ENCODE data around the gene TMEM236.

Gene TMEM236

GRCh38 chr10:17795813-17796594 lies 44.0 kb downstream of the TMEM236 start:
- Histone ChIP-seq H3K36me3 (ENCODE audit: control insufficient read depth, insufficient read depth, low read length) (no peaks in the 10 kb centered on the region), H3K27me3 (ENCODE audit: control insufficient read depth, insufficient read depth, low read length, poor library complexity, severe bottlenecking) (no peaks in the 10 kb centered on the region), H3K4me3 (ENCODE audit: insufficient read depth, low read depth, low read length) (no peak overlapping the region), H3K27ac (ENCODE audit: insufficient read depth, low read depth, low read length, poor library complexity, severe bottlenecking) (no peak overlapping the region), H3K4me1 (ENCODE audit: control insufficient read depth, insufficient read depth, low read length) (no peaks in the 10 kb centered on the region), H3K9me3 (ENCODE audit: control insufficient read depth, low read length) (no peaks in the 10 kb centered on the region)
- WGBS, 2 experiments = 94 to 95% methylated on average over 16 to 17 of the region's 17 CpGs

- H3K27ac ChIP-seq (ENCODE audit: insufficient read depth, low read depth, low read length, poor library complexity, severe bottlenecking) = no peak overlapping the region
- no peaks in the 10 kb centered on the region for H3K27me3 ChIP-seq (ENCODE audit: control insufficient read depth, insufficient read depth, low read length, poor library complexity, severe bottlenecking)
- H3K9me3 ChIP-seq (ENCODE audit: control insufficient read depth, low read length) = no peaks in the 10 kb centered on the region
- no peaks in the 10 kb centered on the region for H3K36me3 ChIP-seq (ENCODE audit: control insufficient read depth, insufficient read depth, low read length)
- WGBS, 2 experiments = 76 to 91% methylated on average over 2 to 3 of the region's 3 CpGs
- no peak overlapping the region for H3K4me3 ChIP-seq (ENCODE audit: insufficient read depth, low read depth, low read length)
- H3K4me1 ChIP-seq (ENCODE audit: control insufficient read depth, insufficient read depth, low read length) = no peaks in the 10 kb centered on the region
Observed at GRCh38 chr10:17801507-17801906, 49.5 kb downstream of the TMEM236 start.

DNA sequence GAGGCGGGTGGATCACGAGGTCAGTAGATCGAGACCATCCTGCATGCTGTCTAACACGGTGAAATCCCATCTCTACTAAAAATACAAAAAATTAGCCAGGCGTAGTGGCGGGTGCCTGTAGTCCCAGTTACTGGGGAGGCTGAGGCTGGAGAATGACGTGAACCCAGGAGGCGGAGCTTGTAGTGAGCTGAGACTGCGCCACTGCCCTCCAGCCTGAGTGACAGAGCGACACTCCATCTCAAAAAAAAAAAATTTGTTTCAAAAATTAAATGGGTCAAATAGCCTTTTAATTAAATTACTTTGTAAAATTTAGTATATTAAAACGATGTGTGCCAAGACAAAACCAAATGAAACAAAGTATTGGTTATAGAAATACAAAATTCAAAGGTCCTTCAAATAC lies 50.3 kb downstream of the TMEM236 start:
- Histone ChIP-seq H3K4me1 (ENCODE audit: control insufficient read depth, insufficient read depth, low read length) (no peaks in the 10 kb centered on the region), H3K27me3 (ENCODE audit: control insufficient read depth, insufficient read depth, low read length, poor library complexity, severe bottlenecking) (no peaks in the 10 kb centered on the region), H3K4me3 (ENCODE audit: insufficient read depth, low read depth, low read length) (no peak overlapping the region), H3K9me3 (ENCODE audit: control insufficient read depth, low read length) (no peaks in the 10 kb centered on the region), H3K36me3 (ENCODE audit: control insufficient read depth, insufficient read depth, low read length) (no peaks in the 10 kb centered on the region), H3K27ac (ENCODE audit: insufficient read depth, low read depth, low read length, poor library complexity, severe bottlenecking) (no peak overlapping the region)
- 84 to 96% methylated on average over 6 to 10 of the region's 11 CpGs for WGBS, 2 experiments

- H3K27ac ChIP-seq (ENCODE audit: insufficient read depth, low read depth, low read length, poor library complexity, severe bottlenecking) = no peak overlapping the region
- H3K27me3 ChIP-seq (ENCODE audit: control insufficient read depth, insufficient read depth, low read length, poor library complexity, severe bottlenecking) = no peaks in the 10 kb centered on the region
- no peaks in the 10 kb centered on the region for H3K4me1 ChIP-seq (ENCODE audit: control insufficient read depth, insufficient read depth, low read length)
- 83 to 100% methylated on average over 1 of the region's 1 CpG for WGBS, 2 experiments
- no peaks in the 10 kb centered on the region for H3K9me3 ChIP-seq (ENCODE audit: control insufficient read depth, low read length)
- no peak overlapping the region for H3K4me3 ChIP-seq (ENCODE audit: insufficient read depth, low read depth, low read length)
- H3K36me3 ChIP-seq (ENCODE audit: control insufficient read depth, insufficient read depth, low read length) = no peaks in the 10 kb centered on the region
Observed at GRCh38 chr10:17802976-17803375, 51.0 kb downstream of the TMEM236 start.

- H3K9me3 ChIP-seq (ENCODE audit: control insufficient read depth, low read length) = no peaks in the 10 kb centered on the region
- H3K36me3 ChIP-seq (ENCODE audit: control insufficient read depth, insufficient read depth, low read length) = no peaks in the 10 kb centered on the region
- H3K4me1 ChIP-seq (ENCODE audit: control insufficient read depth, insufficient read depth, low read length) = no peaks in the 10 kb centered on the region
- H3K27me3 ChIP-seq (ENCODE audit: control insufficient read depth, insufficient read depth, low read length, poor library complexity, severe bottlenecking) = no peaks in the 10 kb centered on the region
- 84 to 86% methylated on average over 3 of the region's 3 CpGs for WGBS, 2 experiments
- no peak overlapping the region for H3K27ac ChIP-seq (ENCODE audit: insufficient read depth, low read depth, low read length, poor library complexity, severe bottlenecking)
- H3K4me3 ChIP-seq (ENCODE audit: insufficient read depth, low read depth, low read length) = no peak overlapping the region
Observed at GRCh38 chr10:17805330-17805729, 53.3 kb downstream of the TMEM236 start.

DNA sequence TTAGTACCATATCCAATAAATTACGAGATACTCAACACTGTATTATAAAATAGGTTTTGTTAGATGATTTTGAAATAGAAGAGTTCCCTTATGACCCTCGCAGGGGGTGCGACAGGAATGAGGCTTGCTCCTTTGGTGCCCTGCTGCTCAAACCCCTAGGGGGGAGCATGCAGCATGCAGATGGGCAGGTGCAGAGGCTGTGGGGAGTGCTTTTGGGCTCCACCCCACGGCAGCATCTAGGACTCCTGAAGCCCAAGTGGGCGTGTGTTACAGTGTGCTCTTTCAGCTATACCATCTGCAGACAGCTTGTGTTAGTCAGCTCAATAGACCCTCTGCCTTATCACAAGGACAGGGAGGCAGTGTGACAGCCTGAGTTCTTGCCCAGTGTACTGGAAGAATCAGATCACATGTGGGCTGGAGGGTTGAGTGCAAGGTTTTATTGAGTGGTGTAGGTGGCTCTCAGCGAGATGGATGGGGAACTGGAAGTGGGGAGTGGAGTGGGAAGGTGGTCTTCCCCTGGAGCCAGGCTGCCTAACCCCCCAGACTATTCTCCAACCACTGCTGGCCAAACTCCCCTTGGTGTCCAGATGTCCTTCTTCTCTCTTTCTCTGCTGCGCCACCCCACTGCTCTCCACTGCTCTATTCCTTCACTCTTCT lies 54.0 kb downstream of the TMEM236 start:
- no peaks in the 10 kb centered on the region for H3K9me3 ChIP-seq (ENCODE audit: control insufficient read depth, low read length)
- H3K36me3 ChIP-seq (ENCODE audit: control insufficient read depth, insufficient read depth, low read length) = no peaks in the 10 kb centered on the region
- no peak overlapping the region for H3K4me3 ChIP-seq (ENCODE audit: insufficient read depth, low read depth, low read length)
- H3K27ac ChIP-seq (ENCODE audit: insufficient read depth, low read depth, low read length, poor library complexity, severe bottlenecking) = no peak overlapping the region
- WGBS, 2 experiments = 64 to 67% methylated on average over 6 of the region's 7 CpGs
- H3K27me3 ChIP-seq (ENCODE audit: control insufficient read depth, insufficient read depth, low read length, poor library complexity, severe bottlenecking) = no peaks in the 10 kb centered on the region
- no peaks in the 10 kb centered on the region for H3K4me1 ChIP-seq (ENCODE audit: control insufficient read depth, insufficient read depth, low read length)

DNA sequence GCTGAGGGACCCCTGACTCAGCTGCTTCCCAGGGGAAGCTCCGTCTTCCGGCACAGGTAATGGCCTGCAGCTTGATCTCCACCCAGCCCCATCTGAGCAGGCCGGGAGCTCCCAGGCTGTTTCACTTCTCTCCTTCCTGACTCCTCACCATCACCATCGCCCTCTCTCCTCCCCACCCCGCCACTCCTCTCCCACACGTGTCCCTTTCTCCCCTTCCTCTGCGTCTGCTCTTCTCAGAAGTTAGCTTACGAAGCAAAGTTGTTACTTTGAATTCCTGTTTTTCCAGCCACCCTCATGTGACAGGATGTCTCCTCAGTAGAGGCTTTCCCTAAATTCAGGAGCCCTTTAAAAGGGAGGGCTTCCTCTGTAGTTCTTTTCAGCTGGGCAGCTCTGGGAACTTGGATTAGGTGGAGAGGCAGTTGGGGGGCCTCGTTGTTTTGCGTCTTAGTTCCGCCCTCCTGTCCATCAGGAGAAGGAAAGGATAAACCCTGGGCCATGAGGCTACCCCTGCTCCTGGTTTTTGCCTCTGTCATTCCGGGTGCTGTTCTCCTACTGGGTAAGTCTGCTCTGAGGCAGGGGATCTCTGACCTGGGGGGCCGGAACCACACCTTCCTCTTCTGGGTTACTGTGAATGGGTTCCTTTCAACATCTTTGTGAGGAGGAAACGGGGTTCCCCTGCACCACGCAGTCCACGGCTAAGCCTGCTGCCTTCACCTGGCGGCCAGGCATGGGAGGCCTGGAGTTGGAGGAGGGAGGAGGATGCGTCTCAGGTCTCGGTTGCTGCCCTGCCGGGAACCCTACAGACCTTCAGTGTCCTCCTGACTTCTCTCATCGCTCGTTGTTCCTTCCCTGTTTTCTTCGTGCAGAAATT lies 57.2 kb downstream of the TMEM236 start, which contains the start of gene MRC1:
Gene MRC1, plus strand, starts transcription at position 378 of the 871 bp plus-strand sequence. Its CDS starts 118 bp downstream, at position 496.
- WGBS, 2 experiments = 85 to 87% methylated on average over 23 of the region's 23 CpGs
- H3K27me3 ChIP-seq (ENCODE audit: control insufficient read depth, insufficient read depth, low read length, poor library complexity, severe bottlenecking) = no peaks in the 10 kb centered on the region
- H3K4me1 ChIP-seq (ENCODE audit: control insufficient read depth, insufficient read depth, low read length) = no peaks in the 10 kb centered on the region
- H3K36me3 ChIP-seq (ENCODE audit: control insufficient read depth, insufficient read depth, low read length) = no peaks in the 10 kb centered on the region
- no peak within 1 kb of the TSS for H3K4me3 ChIP-seq (ENCODE audit: insufficient read depth, low read depth, low read length)
- no peak within 1 kb of the TSS for H3K27ac ChIP-seq (ENCODE audit: insufficient read depth, low read depth, low read length, poor library complexity, severe bottlenecking)
- no peaks in the 10 kb centered on the region for H3K9me3 ChIP-seq (ENCODE audit: control insufficient read depth, low read length)

GRCh38 chr10:17811146-17811865 lies 59.3 kb downstream of the TMEM236 start:
- H3K9me3 ChIP-seq (ENCODE audit: control insufficient read depth, low read length) = no peaks in the 10 kb centered on the region

DNA sequence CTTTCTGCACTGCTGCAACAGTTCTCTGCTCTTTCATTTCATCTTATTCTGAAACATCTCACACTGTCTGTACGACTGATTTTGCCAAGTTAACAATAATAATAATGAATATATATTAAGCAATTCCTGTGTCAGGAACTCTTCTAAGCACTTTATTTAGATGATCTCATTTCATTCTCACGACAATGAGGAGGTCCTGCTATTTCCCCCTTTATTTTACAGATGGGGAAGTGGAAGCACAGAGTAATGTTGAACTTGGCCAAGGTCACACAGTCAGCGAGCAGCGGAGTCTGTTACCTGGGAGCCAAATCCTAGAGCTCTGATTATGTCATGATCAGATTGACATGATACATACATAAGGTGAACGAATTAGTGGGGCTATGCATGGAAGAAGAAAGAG lies 63.0 kb downstream of the TMEM236 start:
- H3K4me1 ChIP-seq (ENCODE audit: control insufficient read depth, insufficient read depth, low read length) = no peaks in the 10 kb centered on the region
- no peaks in the 10 kb centered on the region for H3K36me3 ChIP-seq (ENCODE audit: control insufficient read depth, insufficient read depth, low read length)
- no peaks in the 10 kb centered on the region for H3K9me3 ChIP-seq (ENCODE audit: control insufficient read depth, low read length)
- no peak overlapping the region for H3K4me3 ChIP-seq (ENCODE audit: insufficient read depth, low read depth, low read length)
- no peaks in the 10 kb centered on the region for H3K27me3 ChIP-seq (ENCODE audit: control insufficient read depth, insufficient read depth, low read length, poor library complexity, severe bottlenecking)
- WGBS, 2 experiments = 90 to 97% methylated on average over 3 to 5 of the region's 5 CpGs
- no peak overlapping the region for H3K27ac ChIP-seq (ENCODE audit: insufficient read depth, low read depth, low read length, poor library complexity, severe bottlenecking)

More at GRCh38 chr10:17811146-17811865, 59.3 kb downstream of the TMEM236 start:
- no peaks in the 10 kb centered on the region for H3K4me1 ChIP-seq (ENCODE audit: control insufficient read depth, insufficient read depth, low read length)
- H3K4me3 ChIP-seq (ENCODE audit: insufficient read depth, low read depth, low read length) = no peak overlapping the region
- 79 to 89% methylated on average over 3 to 4 of the region's 4 CpGs for whole genome bisulfite sequencing, 2 experiments
- H3K36me3 ChIP-seq (ENCODE audit: control insufficient read depth, insufficient read depth, low read length) = no peaks in the 10 kb centered on the region
- H3K27me3 ChIP-seq (ENCODE audit: control insufficient read depth, insufficient read depth, low read length, poor library complexity, severe bottlenecking) = no peaks in the 10 kb centered on the region
- H3K27ac ChIP-seq (ENCODE audit: insufficient read depth, low read depth, low read length, poor library complexity, severe bottlenecking) = no peak overlapping the region
